T47D (cell line): ENCODE measurements around the gene KIAA0040.

ENCODE experiments used
- DNase-seq, 2 experiments: peaks; one replicate each; pipeline versions ENCODE4 v3.0.0 to v3.0.0-alpha.2; 2011 to 2012; ENCODE audit warnings: low read depth in 1 of 2, low spot score in 1 of 2
- JUND ChIP-seq: IDR thresholded peaks from 2 replicates; pipeline ENCODE4 v1.6.1; 2012; ENCODE audit warnings: low read depth
- in situ Hi-C: cut with HindIII; loops from 2 replicates; pipeline ENCODE4 v1.10.0; 2016; ENCODE audit warnings: low sequenced_read_pairs, low pct_unique_long_range_greater_than_20kb

The KIAA0040 gene

DNA sequence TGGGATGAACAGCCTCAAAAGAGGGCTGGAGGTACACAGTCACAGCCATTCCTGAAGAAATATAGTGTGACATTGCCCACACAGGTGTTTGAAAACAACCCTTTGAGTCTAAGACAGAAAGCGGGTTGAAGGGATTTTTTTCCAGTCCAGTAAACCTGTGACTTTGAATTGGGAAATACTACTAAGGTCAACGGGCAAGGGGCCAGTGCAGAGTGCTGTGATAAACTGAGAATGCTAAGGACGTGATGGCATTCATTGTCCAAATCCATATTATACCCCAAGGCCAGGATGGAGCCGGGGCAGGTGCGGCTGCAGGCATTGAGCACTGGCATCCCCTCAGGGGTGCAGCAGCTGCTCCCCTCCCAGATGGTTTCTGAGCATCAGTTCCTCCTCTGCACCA, 36.6 kb downstream of the KIAA0040 start:
- DNase-seq: no peak
- in situ Hi-C loops: no loop called here
- TF ChIP-seq JUND: no peak

DNA sequence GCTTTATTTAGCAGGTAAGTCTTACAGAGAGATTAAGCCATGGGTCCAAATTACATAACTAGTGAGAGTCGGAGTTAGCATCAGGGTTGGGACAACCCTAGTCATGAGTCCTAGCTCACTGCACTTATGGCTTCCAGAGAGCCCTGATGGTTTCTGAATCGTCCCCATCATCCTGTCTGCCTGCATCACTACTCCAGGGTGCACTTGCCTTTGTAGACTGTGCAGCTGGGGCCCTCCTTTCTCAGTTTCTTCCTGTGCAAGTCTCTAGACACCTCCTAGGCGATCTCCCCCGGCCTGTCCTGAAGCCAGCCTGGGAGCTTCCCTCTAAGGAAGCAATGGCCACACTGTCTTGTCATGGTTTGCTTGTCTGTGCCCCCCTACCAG, 37.1 kb downstream of the KIAA0040 start:
- no peak for TF ChIP-seq JUND
- in situ Hi-C loops: no loop called here
- no peak for DNase-seq

DNA sequence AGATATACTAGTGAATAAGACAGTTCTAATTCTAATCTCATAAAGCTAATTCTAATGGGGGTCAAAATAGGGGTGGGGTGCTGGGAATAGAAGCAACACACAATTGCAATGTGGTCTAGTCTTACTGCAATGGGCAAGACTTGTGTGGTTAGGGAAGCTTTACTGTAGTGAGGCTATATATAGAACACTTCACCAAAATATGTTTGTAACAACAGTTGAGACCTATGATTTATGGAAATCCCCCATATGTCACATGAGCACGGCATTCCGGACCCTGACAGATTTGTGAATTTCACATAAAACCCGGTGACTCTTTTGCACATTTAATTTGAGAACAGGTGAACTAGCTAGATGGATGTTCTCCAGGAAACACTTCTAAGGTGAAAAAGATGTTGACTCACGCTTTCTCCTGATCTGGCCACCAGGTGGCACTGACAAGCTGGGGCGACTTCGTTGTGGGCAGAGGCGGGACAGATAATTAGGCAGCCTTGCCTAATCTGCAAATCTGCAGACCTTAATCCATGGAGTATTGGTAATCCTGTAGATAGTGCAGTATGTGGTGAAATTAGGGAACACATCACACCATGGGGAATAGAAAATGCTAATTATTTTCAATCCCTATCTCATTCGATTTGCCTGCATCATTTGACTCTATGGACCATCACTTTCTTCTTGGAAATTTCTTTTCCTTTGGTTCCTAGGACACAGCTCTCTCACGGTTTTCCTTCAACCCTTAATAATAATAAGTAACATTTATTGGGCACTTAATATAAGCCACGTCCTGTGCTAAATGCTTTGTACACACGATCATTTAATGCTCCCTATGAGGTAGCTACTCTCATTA, 37.7 kb downstream of the KIAA0040 start:
- DNase-seq: peak; percentile 56 to 81
- TF ChIP-seq JUND: no peak
- in situ Hi-C loops: no loop called here

DNA sequence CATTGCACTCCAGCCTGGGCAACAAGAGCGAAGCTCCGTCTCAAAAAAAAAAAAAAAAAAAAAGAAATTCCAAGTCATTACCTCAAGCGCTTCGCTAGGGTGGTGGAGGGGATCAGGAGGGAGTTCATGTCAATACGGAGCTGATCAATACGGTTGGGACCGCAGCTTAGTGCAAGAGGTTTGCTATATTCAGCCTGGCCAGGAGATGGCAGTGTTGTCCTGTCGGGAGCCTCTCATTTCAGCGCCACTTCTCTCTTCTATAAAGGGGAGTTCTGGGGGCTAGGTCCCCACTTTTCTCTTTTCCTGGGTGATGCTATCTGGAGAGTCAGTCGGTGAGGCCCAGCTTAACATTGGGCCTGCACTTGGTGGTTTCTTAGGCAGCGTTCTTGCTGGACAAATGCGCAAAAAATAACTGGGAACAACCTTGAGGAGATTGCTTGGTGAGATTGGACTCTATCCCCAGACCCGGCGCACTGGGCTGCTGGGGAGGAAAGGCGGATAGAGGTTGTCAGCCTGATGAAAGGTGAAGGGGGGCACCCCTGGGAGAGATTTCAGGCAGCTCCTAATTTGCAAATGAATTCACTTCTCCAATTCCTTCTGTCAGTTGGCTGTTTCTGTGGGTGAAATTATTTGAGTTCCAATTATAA, 40.4 kb downstream of the KIAA0040 start:
- peak; percentile 65 to 66 for DNase-seq
- TF ChIP-seq JUND: no peak
- in situ Hi-C loops: no loop called here

DNA sequence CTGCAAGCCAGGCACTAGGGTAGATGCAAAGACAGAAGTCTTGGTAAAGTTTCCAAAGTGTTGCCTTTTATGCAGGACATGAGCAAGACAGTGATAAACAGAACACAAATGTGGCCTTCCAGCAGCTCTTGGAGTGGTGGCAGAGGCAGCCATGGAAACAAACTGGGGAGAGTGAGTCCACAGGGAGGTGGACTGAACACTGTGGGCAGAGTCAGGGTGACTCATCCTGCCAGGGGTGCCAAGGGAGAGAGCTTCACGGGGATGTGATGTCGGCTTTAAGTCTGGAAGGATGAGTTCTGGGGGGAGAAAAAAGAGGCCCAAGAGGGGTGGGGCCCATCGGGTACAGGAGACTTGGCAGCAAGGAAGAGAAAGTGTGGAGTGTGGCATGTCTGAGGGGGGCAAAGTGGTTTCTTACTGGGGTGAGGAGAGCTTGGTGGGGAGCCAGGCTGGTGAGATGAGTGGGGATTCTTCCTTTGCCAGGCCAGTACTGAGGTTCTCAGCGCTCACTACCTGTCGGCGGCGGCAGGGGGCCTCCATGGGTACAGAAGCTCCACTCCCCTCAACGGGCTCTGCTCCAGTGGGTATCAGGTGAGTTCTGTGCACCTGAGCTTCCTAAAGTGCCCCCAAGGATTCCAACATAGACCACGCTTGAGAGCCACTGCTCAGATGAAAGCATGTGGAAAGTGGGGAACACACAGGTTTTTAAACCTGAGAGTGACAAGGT, 41.8 kb downstream of the KIAA0040 start:
- DNase-seq: no peak
- in situ Hi-C loops: no loop called here
- no peak for TF ChIP-seq JUND

DNA sequence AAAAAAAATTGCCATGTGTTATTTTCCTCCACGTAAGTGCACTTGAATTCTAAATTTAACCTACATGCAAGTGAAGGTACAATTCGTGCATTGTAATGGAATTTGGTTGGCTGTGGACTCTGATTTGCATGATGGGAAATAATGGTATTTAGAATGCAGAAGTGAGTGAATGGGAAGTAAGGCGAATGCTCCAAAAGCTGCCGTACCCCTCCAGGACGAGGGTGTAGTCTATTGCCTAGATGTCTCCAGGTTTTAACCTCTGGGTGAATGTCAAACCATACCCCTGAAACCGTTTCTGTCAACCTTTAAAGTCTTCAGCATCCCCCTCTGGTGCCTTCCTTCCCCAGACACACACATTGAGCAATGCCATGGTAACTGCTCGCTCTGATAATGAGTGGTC, 44.5 kb downstream of the KIAA0040 start:
- no peak for DNase-seq
- no peak for TF ChIP-seq JUND
- in situ Hi-C loops: no loop called here

DNA sequence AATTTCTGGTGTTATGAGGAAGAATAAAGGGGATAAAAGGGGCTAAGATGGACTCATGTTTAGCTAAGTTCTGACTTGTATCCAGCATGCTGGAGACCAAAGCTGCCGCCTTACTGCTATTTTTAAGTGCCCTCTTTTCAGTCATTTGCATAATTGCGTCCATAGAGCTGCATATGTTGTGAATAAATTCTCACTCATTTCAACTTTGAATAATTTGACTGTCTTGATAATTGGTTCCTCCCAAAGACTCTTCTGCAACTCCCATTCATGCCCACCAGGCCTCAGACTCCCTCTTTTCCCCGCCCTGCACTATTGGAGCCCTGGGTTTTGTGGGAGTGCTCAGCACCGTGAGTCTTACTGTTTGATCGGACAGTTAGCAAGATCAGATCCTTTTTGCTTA, 45.0 kb downstream of the KIAA0040 start:
- DNase-seq: no peak
- in situ Hi-C loops: no loop called here
- TF ChIP-seq JUND: no peak

DNA sequence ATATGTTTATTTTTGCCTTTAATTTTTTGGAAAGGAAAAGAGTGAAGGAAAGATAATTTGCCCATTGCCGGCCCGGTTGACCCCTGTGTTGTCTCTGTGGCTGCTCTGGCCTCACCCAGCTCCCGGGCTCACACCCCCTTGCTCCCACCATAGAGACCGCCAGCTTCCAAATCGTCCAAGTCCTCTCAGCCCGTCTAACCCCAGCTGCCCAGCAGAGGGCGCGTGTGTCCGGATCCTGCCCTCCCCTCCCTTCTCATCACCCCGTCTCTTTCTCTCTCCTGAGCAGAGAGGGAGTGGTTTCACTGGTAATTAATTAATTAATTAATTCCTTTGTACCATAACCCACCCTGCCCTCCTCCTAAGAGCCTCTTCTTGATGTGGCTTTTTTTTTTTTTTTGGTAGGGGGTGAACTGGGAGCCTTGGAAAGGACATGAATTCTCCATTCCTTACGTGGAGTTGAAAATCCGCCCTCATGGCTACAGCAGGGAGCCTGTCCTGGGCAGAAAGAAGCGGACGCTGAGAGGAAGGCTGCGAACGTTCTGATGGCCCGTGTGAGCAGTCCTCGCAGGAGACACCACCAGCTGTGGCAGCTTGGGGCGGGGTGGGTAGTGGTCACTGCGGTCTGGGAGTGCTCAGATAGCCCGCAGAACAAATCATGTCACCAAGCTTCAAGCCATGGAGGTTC, 45.9 kb downstream of the KIAA0040 start:
- in situ Hi-C loops: no loop called here
- TF ChIP-seq JUND: no peak
- peak; percentile 56 to 77 for DNase-seq

DNA sequence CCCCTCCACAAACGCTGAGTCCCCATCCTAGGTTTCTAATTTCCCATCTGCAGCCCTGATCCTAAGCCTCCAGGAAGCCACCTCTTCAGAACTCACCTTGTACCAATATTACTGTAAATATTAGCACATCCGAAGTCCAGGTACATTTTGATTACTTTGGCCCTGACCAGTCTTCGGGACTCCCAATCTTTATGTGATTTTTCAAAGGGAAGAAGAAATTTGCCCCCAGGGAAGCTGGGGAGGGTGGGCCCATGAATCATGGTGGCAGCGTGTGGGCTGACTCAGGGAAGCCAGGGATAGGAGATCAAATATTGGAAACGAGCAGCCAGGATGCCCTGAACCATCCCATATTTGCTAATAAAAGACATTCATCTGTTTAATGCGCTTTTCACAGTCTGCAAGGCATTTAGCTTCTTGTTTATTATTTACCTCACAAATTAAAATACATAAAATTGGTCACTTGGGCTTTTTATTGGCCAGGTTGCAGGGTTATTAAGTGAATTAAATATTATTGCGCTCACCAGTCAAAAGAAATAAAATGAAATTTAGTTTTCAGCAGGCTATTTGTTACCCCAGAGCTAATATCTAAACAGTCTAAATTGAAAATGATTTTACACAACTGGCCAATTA, 46.6 kb downstream of the KIAA0040 start:
- DNase-seq: no peak

DNA sequence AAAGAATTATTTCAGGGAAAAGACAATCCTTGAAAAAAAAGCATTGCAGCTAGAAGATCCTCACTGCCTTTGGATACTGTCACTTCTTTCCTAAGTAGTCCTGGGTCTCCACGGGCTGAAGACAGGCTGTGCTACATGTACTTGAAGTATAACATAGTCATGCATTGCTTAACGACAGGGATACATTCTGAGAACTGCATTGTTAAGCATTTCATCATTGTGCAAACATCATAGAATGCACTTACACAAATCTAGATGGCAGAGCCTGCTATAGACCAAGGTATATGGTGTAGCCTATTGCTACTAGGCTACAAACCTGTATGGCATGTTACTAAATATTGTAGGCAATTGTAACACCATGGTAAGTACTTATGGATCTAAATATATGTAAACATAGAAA, 54.0 kb downstream of the KIAA0040 start:
- DNase-seq: peak; percentile 16 to 56
- in situ Hi-C loops: no loop called here
- no peak for TF ChIP-seq JUND

More for the DNA sequence above, 46.6 kb downstream of the KIAA0040 start:
- in situ Hi-C loops: no loop called here
- no peak for TF ChIP-seq JUND

DNA sequence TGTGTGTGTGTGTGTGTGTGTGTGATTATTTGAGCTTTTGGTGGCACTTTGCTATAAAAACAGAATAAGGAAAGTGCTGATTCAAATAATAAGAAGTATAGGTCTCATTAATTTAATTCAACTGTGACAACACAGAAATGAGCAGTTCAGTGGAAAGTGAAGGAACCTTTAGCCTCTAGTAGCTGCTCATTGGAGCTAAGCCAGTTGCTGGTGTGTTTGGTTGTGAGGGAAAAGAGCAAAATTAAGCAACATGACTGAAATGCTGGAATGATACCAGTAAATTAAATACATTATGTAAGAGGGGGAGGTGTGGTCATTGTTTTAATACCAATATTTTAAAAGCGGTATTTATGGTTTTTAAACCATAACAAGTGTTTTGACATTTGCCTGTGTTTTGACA, 55.2 kb downstream of the KIAA0040 start:
- in situ Hi-C loops: no loop called here
- DNase-seq: no peak
- no peak for TF ChIP-seq JUND

DNA sequence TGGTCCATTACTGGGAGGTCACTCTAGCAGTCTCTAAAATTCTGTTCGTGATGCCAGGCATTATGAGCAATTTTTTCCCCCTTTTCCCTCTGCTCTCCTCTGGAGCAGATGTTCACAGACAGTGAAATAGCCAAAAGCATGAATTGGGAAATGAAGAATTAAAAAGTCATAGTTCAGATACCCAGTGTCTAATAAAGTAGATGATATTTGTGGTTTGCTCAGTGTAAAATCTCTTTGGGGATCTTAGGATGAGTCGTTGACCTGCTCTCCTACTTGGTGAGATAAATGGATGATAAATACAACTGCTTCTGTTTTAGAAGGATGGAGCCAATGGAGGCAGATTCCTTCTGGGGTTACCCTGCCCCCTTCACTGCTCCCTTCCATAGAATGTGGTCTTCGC, 56.3 kb downstream of the KIAA0040 start:
- TF ChIP-seq JUND: no peak
- no peak for DNase-seq
- in situ Hi-C loops: no loop called here
